Muscle of back (tissue), 11 donors: Measurements from ENCODE around the gene ZNF683. TPM values are rescaled to one million over a fixed set of nuclear protein-coding genes. Genes with fewer than 3 reads are reported as not detected.
"Not testable (repeated sequence)": the region's sequence is repeated elsewhere in the genome, so short reads cannot be mapped to it uniquely, and the experiment has no call there.

ENCODE experiments used
- DNase-seq, 3 donors: peaks; one replicate each; pipeline versions ENCODE4 v3.0.0 to v3.0.0-alpha.2; 2013
- polyA plus RNA-seq, 10 donors: library from polyadenylated mRNA; unstranded; fragments of 120-200 nt; gene quantifications; one replicate each; pipeline ENCODE4 v1.2.1, GENCODE V29; 2013; ENCODE audit not compliant: insufficient read length in 10 of 10

The ZNF683 gene
- polyA plus RNA-seq, 10 donors: not detected

DNA sequence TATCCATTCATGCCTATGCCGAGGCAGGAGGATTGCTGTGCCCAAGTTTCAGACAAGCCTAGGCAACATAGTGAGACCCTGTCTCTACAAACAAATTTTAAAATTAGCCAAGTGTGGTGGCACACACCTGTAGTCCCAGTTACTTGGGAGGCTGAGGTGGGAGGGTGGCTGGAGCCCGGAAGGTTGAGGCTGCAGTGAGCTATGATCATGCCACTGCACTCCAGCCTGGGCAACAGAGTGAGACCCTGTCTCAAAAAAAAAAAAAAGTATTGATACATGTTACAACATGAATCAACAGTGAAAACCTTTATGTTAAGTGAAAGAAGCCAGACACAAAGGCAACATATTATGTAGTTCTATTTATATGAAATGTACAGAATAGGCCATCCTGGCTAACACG is 12.5 kb upstream of the ZNF683 start:
- DNase-seq: not testable (repeated sequence)

DNA sequence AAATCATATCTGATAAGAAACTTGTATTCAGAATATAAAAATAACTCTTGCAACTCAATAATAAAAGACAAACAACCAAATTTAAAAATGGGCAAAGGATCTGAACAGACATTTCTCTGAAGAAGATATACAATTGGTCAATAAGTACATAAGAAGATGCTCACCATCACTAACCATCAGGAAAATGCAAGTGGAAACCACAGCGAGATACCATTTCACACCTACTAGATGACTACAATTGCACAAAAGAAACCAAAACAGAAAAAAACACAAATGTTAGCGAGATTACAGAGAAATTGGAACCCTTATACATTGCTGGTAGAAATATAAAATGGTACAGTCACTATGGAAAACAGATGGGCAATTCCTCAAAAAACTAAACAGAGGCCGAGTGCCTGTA is 11.5 kb upstream of the ZNF683 start:
- DNase-seq: no peak

DNA sequence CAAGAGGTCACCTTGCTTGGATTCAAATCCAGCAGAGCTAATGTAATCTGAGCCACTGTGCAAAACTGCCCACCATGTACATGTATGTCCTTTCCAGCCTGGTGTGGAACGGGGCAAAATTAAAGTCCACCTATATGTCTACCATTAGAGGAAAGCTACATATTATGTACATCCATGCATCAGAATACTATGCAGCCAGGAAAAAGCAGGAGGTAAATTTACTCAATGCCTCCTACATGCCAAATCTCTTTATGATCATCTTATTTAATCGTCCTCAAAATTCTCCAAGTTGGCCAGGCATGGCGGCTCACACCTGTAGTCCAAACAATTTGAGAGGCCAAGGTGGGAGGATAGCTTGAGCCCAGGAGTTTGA is 6.3 kb upstream of the ZNF683 start:
- DNase-seq: no peak

DNA sequence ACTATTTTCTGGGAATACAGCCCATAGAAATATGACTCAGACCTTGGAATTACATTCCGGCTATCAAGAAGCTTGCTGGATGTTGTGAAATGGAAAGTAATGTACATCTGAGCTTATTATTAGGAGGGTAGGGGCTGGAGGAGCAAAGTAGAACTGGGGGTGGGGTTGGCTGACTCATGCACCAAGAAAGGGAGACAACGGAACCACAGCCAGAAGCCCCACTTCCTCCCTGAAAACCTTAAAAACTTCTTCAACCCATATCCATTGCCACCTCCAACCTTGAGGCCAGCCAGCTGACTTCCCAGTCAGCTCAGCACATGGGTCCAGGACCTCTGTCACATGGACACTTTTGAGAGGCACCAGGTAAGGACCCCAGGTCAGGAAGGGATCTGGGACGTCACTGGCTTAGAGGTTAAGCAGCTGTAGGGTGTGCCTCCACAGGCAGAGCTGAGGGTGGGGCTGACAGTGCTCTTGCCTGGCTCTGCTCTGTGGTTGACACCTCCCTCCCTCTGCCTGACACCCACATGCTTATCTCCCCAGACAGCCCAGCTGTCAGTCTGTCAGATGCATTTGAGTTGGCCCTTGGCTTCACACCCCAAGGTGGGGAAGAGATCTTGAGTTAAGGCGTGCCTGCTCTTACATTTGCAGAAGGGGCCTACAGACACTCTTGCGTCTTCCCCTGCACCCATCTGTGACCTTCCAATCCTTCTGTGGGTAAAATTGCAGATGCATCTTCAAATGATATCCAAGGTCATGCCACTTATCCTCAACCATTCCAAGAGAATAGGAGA is 5.7 kb upstream of the ZNF683 start:
- DNase-seq: peak; percentile 53 to 96 (median 62)

DNA sequence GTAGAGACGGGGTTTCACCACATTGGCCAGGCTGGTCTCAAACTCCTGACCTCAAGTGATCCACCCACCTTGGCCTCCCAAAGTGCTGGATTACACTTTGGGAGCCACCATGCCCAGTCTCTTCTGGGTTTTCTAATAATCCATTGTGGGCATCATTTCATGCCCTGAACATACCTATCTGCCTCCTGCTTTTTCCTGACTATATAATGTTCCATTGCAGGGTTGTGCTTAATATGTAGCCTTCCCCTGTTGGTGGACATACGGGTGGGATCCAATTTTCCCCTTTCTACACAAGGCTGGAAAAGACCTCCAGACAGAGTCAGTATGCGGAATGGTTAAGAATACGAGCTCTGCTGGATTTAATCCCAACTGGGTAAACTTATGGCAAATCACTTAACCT is 3.5 kb upstream of the ZNF683 start:
- DNase-seq: no peak

DNA sequence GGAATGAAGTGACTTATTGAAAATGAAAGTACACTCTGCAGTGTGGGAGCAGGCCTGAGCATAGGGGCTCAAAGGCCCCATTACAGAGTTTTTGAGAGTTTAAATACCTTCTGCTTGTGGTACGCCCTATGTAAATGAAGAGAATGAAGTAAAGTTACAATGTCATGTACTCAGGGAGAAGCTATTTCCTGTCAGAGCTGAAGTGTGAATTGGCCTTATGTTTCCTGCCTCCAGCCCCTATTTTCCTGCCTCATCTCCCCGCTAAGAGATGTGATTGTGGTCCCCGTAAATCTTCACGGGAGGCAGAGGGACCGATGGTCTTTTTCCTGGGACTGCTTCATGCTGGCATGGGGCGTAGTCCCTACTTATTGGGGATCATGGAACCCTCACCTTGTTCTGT is 2.5 kb upstream of the ZNF683 start:
- no peak for DNase-seq

DNA sequence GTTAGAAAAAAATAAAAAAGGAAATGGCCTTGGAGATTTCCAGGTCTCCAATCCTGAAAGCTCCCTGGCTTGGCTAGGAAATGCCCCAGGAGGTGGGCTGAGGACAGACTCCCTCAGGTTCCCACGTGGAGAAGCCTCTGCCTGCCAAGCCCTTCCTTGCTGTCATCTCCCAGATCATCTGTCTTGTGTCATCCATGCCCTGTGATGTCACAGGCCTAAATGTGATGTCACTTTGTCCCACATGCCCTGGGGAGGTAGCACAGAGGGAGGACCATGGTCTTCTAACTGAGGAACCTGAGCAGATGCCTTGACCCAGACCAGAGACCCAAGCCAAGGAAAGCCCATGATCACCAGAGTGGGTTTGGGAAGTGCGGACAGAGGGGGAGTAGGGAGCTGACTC is 1.8 kb upstream of the ZNF683 start:
- not testable (repeated sequence) for DNase-seq

DNA sequence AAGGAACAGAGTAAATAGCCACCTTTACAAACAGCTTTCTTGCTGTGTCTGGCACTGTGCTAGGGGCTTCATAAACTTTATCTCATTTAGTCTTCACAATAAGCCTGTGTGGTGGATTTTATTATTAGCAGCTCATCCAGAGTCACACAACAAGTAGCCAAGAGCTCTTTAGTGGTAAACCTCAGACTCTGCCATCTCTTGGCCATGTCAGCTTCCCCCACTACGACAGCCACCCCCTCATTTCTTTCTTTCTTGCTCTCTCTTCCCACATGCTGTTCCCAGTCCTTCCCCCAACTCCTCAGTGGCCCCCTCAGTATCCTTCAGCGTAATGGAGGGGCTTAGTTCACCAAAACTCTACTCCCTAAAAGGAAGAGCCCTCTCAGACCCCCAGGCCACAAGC is 1.2 kb upstream of the ZNF683 start:
- no peak for DNase-seq

DNA sequence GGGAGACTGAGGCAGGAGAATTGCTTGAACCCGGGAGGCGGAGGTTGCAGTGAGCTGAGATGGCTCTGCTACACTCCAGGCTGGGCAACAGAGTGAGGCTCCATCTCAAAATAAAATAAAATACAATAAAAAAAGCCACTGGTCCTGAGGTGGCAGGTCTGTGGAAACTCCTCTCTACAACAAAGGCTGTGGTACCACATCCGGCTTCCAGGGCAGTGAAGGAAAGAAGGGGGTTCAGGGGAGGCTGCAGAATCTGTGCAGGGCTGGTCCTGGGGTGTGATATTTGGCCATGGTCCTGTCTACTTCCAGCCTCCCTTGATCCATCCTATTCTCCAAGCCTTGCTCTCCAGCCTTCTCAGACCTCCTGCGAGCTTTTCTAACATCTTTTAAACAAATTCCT is 731 bp upstream of the ZNF683 start:
- DNase-seq: no peak

DNA sequence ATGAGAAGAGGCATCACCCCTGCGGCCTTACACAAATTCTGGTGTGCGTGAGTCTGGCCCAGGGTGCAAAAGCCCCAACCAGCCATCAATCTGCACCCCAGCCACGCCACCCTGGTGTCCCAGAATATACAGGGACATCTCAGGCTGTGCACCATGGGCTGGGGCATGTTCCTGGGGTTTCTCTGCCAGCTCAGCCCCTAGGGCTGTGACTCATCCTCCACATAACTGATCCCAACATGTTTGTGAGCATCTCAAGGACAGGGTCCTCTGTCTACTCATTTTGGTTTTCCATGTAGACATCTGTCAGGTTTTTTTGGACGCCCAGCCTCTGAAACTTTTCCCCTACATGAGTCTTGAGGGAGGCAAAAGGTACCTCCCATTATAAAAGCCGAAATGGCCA is 511 bp downstream of the ZNF683 start:
- no peak for DNase-seq

DNA sequence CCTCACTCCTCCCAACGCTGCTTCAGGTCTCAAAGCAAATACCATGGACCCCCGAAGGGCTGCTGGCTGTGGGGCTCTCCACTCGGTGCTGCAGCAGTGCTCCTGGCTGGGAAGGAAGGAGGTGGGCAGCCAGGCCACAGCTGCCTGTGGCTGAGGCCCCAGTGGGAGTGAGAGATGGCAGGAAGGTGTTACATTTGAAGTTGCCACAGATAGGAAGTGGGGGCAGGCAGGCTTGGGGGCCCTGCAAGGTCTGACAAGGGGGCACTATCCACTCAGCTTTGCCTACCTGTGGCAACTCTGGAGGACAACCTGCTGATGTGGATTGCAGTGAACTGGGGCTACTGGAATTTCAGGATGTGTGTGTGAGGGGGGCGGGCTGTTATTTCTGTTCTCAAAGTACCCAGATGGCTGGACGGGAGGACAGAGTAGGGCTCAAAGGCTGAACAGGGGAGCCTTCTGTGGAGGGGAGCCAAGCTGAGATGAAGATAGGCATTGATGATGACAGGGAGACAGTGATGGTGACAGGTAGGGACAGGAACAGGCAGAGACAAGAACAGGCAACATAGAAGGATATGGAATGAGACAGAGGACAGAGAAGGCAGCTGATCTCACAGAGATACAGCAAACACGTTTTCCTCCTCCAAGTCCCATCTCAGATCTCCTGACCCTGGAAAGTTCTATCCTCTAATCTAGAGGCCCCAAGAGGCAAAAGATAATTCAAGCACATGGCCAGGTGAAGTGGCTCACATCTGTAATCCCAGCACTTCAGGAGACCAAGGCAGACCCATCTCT is 1.8 kb downstream of the ZNF683 start:
- DNase-seq: no peak

DNA sequence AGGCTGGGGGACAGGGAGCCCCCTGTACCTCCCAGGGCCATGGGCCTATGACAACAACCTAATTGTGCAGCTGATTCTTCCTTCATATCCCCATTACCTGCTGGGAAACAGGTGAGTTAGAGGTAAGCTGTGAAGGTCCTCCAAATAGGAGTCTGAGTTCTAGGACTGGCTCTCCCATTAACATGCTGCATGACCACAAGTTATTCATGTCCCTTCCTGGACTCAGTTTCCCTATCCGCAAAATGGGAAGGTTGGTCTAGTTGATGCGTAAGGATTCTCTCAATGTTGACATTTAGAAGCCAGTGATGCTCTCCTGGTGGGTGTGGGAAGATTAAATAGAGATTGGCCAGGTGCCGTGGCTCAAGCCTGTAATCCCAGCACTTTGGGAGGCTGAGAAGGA is 4.1 kb downstream of the ZNF683 start:
- DNase-seq: no peak

DNA sequence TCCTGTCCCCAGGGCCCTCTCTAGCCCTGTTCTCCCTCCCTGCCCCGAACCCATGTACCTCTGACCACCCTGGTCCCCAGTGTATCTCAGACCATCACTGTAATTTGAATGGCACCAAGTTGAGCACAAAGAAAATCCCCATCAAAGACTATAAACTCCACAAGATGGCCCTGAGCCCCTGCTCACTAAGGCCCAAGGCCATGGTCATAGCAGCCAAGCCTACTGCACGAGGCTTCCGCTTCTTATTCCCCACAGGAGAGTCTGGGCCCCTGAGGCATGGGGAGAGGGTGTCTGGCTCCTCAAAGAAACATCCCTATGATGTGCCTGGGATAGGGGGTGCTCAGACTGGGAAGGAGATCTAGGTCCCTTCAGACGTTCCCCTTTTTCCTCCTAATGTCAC is 4.5 kb downstream of the ZNF683 start:
- no peak for DNase-seq

DNA sequence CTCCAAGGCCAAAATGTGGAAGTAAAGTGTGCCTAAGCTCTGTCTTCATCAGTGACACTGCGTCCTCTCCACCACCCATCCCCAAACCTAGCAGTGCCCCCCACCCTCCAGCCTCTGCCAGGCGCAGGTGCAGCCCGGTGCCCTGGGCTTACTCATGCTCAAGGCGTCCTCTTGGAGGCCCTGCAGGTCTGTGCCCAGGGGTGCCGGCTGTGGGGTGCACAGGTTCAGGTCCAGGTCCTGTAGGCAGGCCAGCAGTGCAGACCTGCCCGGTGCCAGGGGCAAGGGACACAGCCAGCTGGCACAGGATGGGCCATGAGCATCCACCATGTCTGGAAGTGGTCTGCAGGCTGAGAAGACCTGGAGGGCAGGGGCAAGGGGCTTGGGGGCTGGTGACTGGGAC is 5.1 kb downstream of the ZNF683 start:
- DNase-seq: no peak

DNA sequence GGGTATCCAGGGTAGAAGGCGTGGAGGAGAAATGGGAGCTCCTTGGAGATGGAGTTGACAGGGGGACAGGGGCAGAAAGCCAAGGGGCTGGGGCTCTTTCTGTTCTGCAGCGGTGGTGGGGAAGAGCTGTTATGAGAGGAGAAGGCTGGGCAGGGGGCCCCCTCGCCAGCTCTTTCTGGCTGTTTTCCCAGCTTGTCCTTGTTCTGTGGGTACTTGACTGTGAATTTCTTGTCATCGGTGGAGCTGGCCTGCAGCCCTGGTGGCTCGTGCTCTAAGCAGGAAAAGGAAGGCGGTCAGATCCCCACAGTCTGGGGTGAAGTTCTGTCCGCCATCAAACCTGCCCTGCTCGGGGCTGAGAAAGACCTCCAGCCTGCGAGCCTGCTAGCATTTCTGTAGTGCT is 7.6 kb downstream of the ZNF683 start:
- no peak for DNase-seq

DNA sequence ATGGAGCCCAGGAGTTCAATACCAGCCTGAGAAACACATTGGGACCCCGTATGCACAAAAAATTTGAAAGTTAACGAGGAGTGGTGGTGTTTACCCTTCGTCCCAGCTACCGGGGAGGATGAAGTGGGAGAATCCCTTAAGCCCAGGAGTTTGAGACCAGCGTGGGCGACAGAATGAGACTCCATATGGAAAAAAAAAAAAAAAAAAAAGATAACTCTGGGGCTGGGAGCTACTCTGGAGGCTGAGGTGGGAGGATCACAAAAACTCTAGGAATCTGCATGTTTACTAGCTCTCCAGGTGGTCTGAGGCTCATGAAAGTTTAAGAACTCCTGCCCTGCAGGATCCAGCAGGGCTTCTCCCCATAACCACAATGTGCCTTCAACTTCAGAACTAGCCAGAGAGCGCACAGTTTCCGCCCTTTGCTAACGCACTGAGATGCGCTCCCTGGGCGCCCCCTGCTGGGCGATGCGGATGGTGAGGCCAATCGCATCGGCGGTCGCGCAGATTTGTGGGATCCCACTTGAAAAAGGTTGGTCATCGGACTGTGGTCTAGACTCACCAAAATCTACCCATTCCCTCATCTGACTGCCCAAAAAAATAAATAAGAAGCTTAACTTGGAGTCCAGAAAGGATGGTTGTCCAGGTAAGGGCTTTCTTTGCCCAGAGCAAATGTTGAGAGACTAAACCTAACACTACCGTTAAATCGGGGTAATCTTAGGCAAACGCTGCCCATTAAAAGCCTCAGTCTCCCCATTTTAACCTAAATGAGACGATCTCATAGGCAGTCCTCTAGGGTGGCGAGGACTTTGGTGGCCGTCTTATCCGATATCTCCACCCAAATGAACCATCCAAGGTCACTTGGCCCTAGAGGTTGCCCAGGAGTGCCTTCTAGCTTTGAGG is 8.8 kb downstream of the ZNF683 start:
- peak; percentile 38 to 75 (median 64) for DNase-seq

DNA sequence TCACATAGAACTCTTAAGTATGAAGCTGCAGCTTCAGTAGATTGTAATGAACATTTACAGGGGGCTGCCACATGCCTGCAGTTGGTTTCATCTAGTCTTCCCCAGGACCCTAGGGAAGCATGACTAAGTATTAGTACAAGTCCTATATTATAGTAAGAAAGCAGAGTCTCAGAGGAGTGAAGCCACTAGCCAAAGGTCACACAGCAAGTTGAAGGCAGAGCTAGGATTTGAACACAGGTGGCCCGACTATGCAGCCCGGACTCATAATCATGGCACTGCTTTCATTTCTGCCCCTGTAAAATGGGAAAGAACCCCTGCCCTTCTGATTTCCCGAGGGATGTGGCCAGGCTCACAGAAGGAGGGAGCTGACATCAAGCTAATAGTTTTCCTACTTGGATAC is 10.2 kb downstream of the ZNF683 start:
- no peak for DNase-seq

DNA sequence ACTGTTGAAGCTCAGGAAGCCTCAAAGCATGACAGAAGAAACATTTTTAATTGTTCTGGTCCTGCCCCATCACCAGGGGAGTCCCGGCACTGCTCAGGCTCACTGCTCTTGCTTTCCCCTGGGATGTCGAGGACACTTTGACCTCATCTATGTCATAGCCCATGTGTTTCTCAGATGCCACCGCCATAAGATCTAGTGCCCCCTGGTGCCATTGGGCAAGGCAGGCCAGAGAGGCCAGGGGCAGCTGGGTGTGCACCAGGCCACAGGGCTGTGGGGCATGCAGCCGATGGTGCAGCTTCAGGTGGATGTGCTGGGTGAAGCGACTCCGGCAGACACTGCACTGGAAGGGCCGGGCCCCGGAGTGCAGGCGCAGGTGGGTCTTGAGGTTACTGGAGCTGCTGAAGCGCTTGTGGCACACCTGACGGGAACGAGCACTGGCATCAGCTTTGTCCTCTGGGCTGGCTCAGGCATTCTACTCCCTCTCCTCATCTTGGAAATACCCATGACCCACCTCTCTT is 10.9 kb downstream of the ZNF683 start:
- DNase-seq: no peak

DNA sequence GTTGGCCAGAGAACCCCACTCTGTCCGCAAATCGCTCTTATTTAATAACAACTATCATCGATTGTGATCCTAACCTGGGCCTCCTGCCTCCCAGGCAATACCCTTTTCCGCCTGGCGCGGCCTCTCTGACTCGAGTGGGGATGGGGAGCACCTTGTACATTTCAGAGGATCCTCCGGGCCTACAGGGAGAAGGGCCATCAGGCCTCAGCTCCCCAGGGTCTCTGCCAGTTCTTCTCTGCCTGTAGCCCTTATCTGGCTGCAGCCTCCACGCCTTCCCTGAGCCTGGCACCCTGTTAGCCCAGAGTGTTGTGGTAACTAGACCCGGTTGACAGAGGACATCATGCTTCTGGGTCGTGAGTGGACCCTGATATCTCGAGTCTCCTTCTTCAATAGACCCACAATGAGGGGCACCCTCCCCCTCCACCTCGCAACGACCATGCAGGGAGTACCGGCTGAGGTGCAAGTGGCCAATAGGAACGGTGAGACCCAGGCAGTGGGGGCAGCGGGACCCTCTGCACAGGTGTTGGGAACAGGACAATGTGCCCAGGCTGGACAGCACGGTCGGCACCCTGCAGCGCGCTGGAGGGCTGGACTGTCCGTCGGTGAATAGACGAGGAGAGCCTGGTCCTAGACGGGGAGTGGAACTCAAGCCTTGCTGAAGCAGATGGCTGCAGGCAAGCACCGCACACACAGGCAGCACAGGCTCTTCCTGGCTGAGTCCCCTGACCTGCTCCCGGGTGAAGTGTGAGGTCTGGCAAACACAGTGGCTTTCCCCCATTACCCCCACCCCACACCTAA is 11.5 kb downstream of the ZNF683 start:
- no peak for DNase-seq

DNA sequence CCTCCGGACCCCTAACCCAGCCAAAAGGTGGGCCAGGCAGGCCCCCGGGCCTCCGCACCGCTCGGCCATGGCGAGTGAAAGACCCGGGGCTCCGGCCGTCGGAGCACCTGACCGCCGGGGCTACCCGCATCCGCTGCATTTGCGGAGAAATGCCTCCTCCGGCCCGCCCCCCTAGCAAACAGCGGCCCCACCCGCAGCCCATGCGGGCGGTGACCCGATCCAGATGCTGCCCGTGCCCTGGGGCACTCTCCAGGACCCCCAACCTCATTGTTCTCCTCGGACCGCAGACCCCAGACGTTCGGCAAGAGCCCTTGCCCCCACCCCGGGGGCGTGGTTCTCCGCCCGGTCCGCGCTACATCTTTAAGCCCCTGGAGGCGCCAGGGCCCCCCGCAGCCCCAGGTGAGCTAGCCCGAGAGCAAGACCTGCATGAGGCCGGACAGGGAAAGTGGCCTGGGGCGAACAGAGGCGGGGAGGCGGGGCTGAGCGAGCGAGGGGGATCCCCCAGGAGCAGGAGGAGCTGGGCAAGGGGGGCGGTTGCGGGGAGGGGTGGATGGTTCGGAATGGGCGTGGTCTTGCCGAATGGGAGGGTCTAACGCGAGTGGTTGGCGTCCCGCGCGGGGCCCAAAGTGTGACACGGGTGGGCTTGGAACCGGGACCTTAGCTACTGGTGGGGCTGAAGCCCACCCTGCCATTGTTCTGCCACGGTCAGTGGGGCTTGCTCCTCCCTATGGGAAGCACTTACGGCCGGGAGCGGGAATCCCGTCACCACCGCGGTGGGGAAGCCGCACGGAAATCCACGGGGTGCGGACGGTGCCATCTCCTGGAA is 12.4 kb downstream of the ZNF683 start:
- DNase-seq: no peak
